Stimulated activated CD8-positive, alpha-beta memory T cell treated with anti-CD3 and anti-CD28 coated beads, Interleukin-15, amount 100 ng/mL, for 48 hours (primary cell): ENCODE measurements around the gene TMEM87B.

ENCODE experiments used
- DNase-seq, 2 donors: peaks; one replicate each; pipeline ENCODE4 v3.0.0-alpha.2; 2020; ENCODE audit warnings: low read depth in 2 of 2

The TMEM87B gene, protein sequence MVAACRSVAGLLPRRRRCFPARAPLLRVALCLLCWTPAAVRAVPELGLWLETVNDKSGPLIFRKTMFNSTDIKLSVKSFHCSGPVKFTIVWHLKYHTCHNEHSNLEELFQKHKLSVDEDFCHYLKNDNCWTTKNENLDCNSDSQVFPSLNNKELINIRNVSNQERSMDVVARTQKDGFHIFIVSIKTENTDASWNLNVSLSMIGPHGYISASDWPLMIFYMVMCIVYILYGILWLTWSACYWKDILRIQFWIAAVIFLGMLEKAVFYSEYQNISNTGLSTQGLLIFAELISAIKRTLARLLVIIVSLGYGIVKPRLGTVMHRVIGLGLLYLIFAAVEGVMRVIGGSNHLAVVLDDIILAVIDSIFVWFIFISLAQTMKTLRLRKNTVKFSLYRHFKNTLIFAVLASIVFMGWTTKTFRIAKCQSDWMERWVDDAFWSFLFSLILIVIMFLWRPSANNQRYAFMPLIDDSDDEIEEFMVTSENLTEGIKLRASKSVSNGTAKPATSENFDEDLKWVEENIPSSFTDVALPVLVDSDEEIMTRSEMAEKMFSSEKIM

GRCh38 chr2:112054847-112055729 is at the start of gene TMEM87B:
Gene TMEM87B, plus strand, starts transcription at chr2:112055269. Its CDS starts 323 bp downstream, at chr2:112055592.
- DNase-seq = peak; percentile 94 to 95

GRCh38 chr2:112005406-112006075 is 49.5 kb upstream of the TMEM87B start:
- DNase-seq = no peak

DNA sequence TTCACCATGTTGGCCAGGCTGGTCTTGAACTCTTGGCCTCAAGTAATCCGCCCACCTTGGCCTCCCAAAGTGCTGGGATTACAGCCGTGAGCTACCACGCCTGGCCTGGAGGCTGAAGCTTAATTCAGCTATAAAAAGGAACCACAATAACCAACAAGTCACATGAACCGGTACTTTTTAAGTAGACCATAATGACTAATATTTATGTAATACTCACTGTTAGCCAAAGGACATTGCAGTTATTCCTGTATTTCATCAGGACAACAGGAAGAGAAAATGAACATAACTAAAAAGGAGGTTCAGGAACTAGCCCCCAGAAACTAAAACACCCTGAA is 49.0 kb upstream of the TMEM87B start:
- DNase-seq = no peak

GRCh38 chr2:112007493-112007892 is 47.6 kb upstream of the TMEM87B start:
- DNase-seq = no peak

- no peak for DNase-seq
Observed at GRCh38 chr2:112008910-112009485, 46.1 kb upstream of the TMEM87B start.

- DNase-seq = no peak
Observed at GRCh38 chr2:112010751-112011150, 44.3 kb upstream of the TMEM87B start.

- no peak for DNase-seq
Observed at GRCh38 chr2:112012556-112012955, 42.5 kb upstream of the TMEM87B start.

- no peak for DNase-seq
Observed at GRCh38 chr2:112018846-112019245, 36.2 kb upstream of the TMEM87B start.

DNA sequence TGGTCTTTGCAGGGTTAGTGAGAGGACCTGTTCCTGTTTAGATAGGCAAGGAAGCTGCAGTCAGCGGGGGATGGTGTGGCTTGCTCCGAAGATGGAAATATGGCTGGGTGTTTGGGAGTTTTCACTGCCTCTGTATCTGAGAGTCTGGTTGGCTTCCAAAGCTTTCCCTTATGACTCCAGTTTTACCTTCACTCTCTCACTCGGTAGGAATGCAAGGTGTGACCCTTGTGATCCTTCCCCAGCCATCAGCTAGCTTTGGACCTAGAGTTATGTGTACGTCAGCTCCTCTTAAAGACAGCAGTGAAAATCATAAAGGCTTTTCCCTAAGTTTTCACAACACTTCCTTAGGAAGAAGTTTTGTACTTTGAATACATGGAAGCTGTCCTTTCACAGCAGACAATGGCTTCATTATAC is 35.5 kb upstream of the TMEM87B start:
- DNase-seq = no peak

DNA sequence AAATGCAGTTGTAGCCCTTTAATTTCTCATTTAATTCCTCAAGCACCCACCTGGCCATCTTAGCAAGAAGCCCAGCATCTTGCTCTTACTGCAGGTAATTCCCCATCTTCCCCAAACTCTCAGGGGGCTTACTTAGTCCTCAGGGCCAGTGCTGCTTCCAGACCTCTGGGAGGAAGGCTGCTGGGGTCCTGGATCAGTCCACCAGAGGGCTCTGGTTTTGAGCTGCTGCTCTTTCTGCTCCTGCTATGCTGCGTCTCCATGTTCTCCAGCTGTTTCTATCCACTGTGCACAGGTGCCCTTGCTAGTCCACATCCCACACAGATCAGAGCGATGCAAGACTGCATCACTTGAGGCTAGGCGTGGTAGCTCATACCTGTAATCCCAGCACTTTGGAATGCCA is 34.5 kb upstream of the TMEM87B start:
- no peak for DNase-seq

GRCh38 chr2:112021290-112021689 is 33.8 kb upstream of the TMEM87B start:
- DNase-seq = no peak

- DNase-seq = no peak
Observed at GRCh38 chr2:112021781-112022231, 33.3 kb upstream of the TMEM87B start.

DNA sequence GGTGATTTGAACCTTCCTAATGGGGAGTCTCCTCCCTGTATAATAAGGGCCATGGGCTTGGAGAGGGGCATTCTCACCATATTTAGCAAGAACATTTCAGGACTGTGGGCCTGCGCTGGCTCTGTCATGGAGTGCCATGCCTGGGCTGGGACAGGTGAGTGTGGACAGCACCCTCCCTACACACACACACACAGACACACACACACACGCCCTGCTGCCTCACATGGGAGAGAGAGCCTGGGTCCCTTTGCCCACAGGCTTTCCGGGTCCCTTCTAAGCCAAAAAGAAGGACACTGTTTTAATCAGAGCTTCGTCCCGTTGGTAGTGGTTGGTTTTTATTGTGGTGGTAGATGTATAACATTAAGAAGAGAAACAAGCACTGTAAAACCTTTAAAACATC is 31.4 kb upstream of the TMEM87B start:
- no peak for DNase-seq

- no peak for DNase-seq
Observed at GRCh38 chr2:112024231-112024630, 30.8 kb upstream of the TMEM87B start.

DNA sequence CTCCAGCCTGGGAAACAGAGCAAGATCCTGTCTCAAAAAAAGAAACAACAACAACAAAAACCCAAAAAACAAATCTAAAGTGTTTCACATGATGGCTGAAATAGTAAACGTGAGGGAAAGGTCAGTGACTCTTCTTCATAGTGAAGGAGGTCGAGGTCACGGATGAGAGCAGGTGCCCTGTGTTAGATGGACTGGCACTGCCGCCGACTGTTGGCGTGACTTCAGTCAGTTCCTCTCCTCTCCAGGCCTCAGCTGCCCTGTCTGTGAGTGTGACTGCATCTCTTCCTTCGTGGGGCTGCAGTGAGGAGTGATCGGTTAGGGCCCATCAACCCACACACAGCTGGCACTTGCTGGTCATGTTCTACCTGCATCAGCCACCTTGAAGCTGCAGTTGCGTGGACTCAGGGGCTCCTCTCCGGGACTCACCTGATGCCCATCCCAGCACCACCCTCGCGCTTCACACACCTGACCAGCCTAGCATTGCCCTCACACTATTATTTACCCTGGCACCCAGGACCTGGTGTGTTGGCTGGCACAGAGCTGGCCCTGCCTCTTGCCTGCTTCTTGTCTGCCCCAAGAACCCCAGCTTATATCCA is 30.1 kb upstream of the TMEM87B start:
- no peak for DNase-seq

DNA sequence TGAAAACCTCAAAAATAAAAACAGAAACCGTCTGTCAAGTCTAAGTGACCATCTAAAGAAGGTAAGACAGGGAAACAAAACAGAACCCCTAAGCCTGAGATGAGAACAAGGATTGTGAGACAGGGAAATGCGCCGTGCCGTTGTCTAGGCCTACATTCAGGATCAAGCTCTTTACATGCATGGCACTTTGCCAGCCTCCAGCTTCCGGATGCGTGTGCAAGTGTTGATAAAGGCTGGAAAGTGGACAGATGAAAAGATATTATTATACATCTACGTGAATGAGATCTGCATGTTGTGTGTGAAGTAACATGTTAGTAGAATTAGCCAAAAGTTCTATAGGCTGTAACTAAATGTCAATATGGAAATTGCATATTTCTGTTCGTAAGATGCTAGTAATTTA is 28.6 kb upstream of the TMEM87B start:
- no peak for DNase-seq

- no peak for DNase-seq
Observed at GRCh38 chr2:112027767-112028166, 27.3 kb upstream of the TMEM87B start.

GRCh38 chr2:112029164-112029563 is 25.9 kb upstream of the TMEM87B start:
- DNase-seq = no peak

- DNase-seq = no peak
Observed at GRCh38 chr2:112031473-112032223, 23.4 kb upstream of the TMEM87B start.

DNA sequence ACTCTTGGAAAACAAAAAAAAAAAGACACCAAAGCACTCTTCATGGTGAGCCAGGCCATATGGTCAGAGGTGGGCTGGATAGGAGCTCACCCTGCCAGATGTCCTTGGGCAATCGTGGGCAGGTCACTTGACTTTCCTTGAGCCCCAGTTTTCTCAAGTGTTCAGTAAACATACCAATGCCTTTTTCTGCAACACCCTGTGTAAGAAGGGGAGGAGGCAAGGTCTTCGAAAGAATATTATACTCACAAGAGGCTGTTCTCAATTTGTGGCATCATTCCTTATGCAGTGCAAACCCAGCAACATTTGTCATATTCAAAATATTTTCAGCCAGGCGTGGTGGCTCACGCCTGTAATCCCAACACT is 22.9 kb upstream of the TMEM87B start:
- DNase-seq = no peak
